ENCODE data around the gene HAP1.

- TF ChIP-seq, protein P1, sequence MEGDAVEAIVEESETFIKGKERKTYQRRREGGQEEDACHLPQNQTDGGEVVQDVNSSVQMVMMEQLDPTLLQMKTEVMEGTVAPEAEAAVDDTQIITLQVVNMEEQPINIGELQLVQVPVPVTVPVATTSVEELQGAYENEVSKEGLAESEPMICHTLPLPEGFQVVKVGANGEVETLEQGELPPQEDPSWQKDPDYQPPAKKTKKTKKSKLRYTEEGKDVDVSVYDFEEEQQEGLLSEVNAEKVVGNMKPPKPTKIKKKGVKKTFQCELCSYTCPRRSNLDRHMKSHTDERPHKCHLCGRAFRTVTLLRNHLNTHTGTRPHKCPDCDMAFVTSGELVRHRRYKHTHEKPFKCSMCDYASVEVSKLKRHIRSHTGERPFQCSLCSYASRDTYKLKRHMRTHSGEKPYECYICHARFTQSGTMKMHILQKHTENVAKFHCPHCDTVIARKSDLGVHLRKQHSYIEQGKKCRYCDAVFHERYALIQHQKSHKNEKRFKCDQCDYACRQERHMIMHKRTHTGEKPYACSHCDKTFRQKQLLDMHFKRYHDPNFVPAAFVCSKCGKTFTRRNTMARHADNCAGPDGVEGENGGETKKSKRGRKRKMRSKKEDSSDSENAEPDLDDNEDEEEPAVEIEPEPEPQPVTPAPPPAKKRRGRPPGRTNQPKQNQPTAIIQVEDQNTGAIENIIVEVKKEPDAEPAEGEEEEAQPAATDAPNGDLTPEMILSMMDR (IDR thresholded peaks at IDR 0.05): no peak
- no peak for TF ChIP-seq EZH2phosphoT487 (IDR thresholded peaks at IDR 0.05)
- no peak for TF ChIP-seq EZH2 (IDR thresholded peaks at IDR 0.05)
These were observed 51.8 kb downstream of the HAP1 start for GRCh38 chr17:41682631-41683030.
